C4-2B (cell line): Measurements from ENCODE around the gene PHKA1.
"Not testable (repeated sequence)": the region's sequence is repeated elsewhere in the genome, so short reads cannot be mapped to it uniquely, and the experiment has no call there.

Experiments
- CTCF ChIP-seq: fragments of 450-650 bp; conservative IDR thresholded peaks from 2 replicates; pipeline ENCODE4 v1.5.1; 2017; ENCODE audit warnings: mild to moderate bottlenecking
- ZFX ChIP-seq: fragments of 450-650 bp; IDR thresholded peaks from 2 replicates; pipeline ENCODE4 v1.6.1; 2017

- not testable (repeated sequence) for TF ChIP-seq CTCF, ZFX
These were observed 46.3 kb upstream of the PHKA1 start for GRCh38 chrX:72760454-72760853.
